Body of pancreas (tissue), 4 donors: ENCODE data around the gene RTP4. TPM values are rescaled to one million over a fixed set of nuclear protein-coding genes. Genes with fewer than 3 reads are reported as not detected.

Experiments
- ATAC-seq: fragments of 150-250 bp; one replicate; pipeline ENCODE4 v1.9.1; 2016
- DNase-seq, 4 donors: peaks; one replicate each; pipeline ENCODE4 v3.0.0-alpha.2; 2019
- H3K27ac ChIP-seq, 4 donors: fragments of 200-600 bp; sonication (generic); 1 replicate in 3 of 4; 2 replicates in 1 of 4; pipeline versions ENCODE4 v1.5.1 to v1.6.1; 2016 to 2019; ENCODE audit warnings: mild to moderate bottlenecking in 1 of 4, mixed read lengths in 1 of 4, moderate library complexity in 1 of 4
- H3K27me3 ChIP-seq, 2 donors: fragments of 200-600 bp; sonication (generic); one replicate each; pipeline ENCODE4 v1.6.0; 2016; ENCODE audit warnings: mild to moderate bottlenecking in 1 of 2
- H3K36me3 ChIP-seq, 2 donors: fragments of 200-600 bp; sonication (generic); replicated peaks in 1 of 2; 2 replicates each; pipeline ENCODE4 v1.5.1; 2016; ENCODE audit warnings: low read depth in 2 of 2; ENCODE audit not compliant: insufficient read depth in 1 of 2
- H3K4me1 ChIP-seq: fragments of 200-600 bp; sonication (generic); one replicate; pipeline ENCODE4 v1.6.0; 2016
- H3K4me3 ChIP-seq, 2 donors: fragments of 200-600 bp; sonication (generic); 1 replicate in 1 of 2; 2 replicates in 1 of 2; pipeline ENCODE4 v1.5.1; 2016 to 2019
- H3K9me3 ChIP-seq, 3 donors: fragments of 200-600 bp; sonication (generic); 1 replicate in 2 of 3; 2 replicates in 1 of 3; pipeline ENCODE4 v1.5.1; 2016
- POLR2A ChIP-seq, 3 donors: fragments of 450-650 bp; IDR thresholded peaks; one replicate each; pipeline ENCODE4 v1.6.1; 2016; ENCODE audit warnings: antibody characterized with exemption in 3 of 3, mild to moderate bottlenecking in 2 of 3
- WGBS, 2 donors: methylation state at CpG; one replicate each; pipeline ENCODE4 v1.1.5; 2017; 5-methylcytosine and 5-hydroxymethylcytosine counted together
- intact Hi-C: fragments of 100-400 bp; cut with DNase I; formaldehyde crosslinking; loops from one replicate; pipeline ENCODE4 v1.15.1; 2023
- total RNA-seq, 2 donors: library from RNA; depleted of rRNA; stranded (reverse); fragments of >200 nt; gene quantifications; one replicate each; pipeline ENCODE4 v1.1.0, GENCODE V29; 2016
- TF ChIP-seq, protein P1 (sequence below), 7 experiments: fragments of 450-650 bp in 4 of 7; fragments of 200-600 bp in 3 of 7; sonication (generic) in 3 of 7; IDR thresholded peaks; one replicate each; pipeline ENCODE4 v1.5.1; 2016 to 2019; ENCODE audit warnings: antibody characterized with exemption in 7 of 7

The RTP4 gene
- total RNA-seq, 2 donors from 2014 or later = 2.0 to 3.6 TPM

DNA sequence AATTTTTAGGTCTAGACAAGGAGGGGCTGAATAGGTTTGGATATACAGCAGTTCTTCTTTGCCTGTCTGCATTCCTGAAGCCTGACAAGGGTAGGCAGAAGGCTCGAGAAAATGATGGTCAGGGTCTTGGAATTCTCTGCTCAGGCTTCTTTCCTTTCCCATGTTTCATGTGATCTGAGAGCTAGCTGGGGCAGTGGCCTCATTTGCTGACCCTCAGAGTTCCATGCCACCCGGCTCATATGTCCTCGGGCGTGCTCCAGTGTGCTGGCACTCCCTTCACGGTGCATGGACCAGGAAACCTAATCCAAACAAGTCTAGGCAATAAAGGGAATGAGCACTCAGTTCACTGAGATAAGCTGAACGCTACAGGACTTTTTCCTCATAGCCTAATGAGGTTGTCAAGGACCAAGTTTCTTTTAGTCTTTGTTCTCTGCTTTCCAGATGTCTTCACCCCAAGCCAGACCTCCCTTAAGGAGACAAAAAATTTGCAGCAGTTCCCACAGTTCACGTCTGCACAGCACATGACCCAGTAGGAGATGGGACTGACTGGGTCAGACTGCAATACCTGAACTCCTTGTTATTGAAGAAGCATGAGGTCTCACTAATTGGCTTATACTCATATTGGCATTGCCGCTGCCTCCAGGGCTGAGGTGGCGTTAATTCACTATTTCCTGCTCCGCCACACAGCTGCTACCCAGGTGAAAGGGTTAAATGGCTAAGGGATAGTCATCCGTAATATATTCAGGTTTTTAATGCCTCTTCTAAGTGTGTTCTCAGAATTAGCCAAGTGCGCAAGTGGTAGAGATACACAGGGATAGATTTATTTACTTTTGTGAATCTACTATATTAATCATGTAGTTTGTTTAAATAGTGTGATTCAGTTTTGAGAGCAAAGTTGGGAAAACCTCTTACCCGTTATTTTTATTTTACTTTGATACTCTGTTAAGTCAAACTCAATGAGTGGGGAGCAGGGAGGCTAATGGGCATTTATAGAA, 15.3 kb upstream of the RTP4 start:
- Histone ChIP-seq H3K9me3 (no peaks in the 10 kb centered on the region), H3K4me1 (no peaks in the 10 kb centered on the region), H3K4me3 (no peak overlapping the region), H3K27me3 (no peaks in the 10 kb centered on the region), H3K36me3 (no peaks in the 10 kb centered on the region), H3K27ac (no peak overlapping the region)
- DNase-seq (no peak), ATAC-seq (no peak)
- 56 to 60% methylated on average over 13 of the region's 13 CpGs for WGBS, 2 donors
- intact Hi-C loops = no loop called here
- TF ChIP-seq POLR2A (IDR thresholded peaks at IDR 0.05) = no peak
- TF ChIP-seq, protein P1, sequence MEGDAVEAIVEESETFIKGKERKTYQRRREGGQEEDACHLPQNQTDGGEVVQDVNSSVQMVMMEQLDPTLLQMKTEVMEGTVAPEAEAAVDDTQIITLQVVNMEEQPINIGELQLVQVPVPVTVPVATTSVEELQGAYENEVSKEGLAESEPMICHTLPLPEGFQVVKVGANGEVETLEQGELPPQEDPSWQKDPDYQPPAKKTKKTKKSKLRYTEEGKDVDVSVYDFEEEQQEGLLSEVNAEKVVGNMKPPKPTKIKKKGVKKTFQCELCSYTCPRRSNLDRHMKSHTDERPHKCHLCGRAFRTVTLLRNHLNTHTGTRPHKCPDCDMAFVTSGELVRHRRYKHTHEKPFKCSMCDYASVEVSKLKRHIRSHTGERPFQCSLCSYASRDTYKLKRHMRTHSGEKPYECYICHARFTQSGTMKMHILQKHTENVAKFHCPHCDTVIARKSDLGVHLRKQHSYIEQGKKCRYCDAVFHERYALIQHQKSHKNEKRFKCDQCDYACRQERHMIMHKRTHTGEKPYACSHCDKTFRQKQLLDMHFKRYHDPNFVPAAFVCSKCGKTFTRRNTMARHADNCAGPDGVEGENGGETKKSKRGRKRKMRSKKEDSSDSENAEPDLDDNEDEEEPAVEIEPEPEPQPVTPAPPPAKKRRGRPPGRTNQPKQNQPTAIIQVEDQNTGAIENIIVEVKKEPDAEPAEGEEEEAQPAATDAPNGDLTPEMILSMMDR (IDR thresholded peaks at IDR 0.05) = no peak

- Histone ChIP-seq H3K4me3 (no peak overlapping the region), H3K4me1 (no peaks in the 10 kb centered on the region), H3K36me3 (no peaks in the 10 kb centered on the region), H3K27ac (no peak overlapping the region), H3K27me3 (no peaks in the 10 kb centered on the region), H3K9me3 (no peaks in the 10 kb centered on the region)
- ATAC-seq = no peak
- TF ChIP-seq POLR2A (IDR thresholded peaks at IDR 0.05) = no peak
- WGBS, 2 donors = 63 to 72% methylated on average over 1 of the region's 1 CpG
- no peak for DNase-seq
- intact Hi-C loops = no loop called here
Measured at GRCh38 chr3:187358068-187358467, 10.1 kb upstream of the RTP4 start.

DNA sequence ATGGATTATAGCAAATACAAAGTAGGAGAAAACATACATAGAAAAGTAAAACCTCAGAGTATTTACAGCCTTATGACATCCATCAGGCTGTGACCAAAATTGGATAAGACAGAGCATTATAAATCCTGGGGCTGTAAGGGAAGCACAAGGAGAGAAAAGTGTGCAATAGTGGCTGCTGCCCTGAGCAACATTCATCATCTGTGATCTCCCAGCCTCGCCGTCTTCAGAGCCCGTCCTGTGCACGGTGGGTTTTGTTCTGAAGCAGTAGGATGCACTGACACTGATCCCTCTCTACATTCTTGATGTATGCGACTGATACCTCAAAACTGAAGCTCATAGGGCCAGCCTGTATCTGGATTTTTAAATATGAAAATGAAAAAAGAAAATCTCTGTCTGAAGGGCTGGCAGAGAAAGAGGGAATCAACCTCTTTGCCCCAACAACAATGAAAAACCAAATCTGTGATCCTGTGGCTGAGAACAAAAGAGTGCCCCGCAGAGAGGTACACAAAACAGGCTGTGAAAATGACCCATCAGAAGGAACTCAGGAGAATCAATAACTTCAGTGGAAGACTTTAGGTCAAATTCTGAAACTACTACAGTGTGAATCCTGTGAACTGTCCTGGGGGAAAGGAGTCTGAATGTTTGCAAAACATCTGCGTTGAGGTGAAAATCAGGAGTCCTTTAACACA, 8.2 kb upstream of the RTP4 start:
- H3K4me3 ChIP-seq = no peak overlapping the region
- no peak for TF ChIP-seq POLR2A (IDR thresholded peaks at IDR 0.05)
- TF ChIP-seq, protein P1 (IDR thresholded peaks at IDR 0.05) = no peak
- WGBS, 2 donors = 34 to 40% methylated on average over 7 of the region's 7 CpGs
- no peak for DNase-seq
- H3K4me1 ChIP-seq = no peaks in the 10 kb centered on the region
- no peaks in the 10 kb centered on the region for H3K27me3 ChIP-seq
- ATAC-seq = no peak
- H3K27ac ChIP-seq = no peak overlapping the region
- intact Hi-C loops = no loop called here
- no peaks in the 10 kb centered on the region for H3K9me3 ChIP-seq
- H3K36me3 ChIP-seq = no peaks in the 10 kb centered on the region

GRCh38 chr3:187360596-187360995, 7.6 kb upstream of the RTP4 start:
- ATAC-seq (no peak), DNase-seq (no peak)
- no peaks in the 10 kb centered on the region for H3K9me3 ChIP-seq
- H3K36me3 ChIP-seq = no peaks in the 10 kb centered on the region
- H3K27me3 ChIP-seq = no peaks in the 10 kb centered on the region
- 30 to 57% methylated on average over 3 of the region's 3 CpGs for WGBS, 2 donors
- H3K4me1 ChIP-seq = no peaks in the 10 kb centered on the region
- TF ChIP-seq, protein P1 (IDR thresholded peaks at IDR 0.05) = no peak
- TF ChIP-seq POLR2A (IDR thresholded peaks at IDR 0.05) = no peak
- H3K4me3 ChIP-seq = no peak overlapping the region
- no peak overlapping the region for H3K27ac ChIP-seq
- intact Hi-C loops = no loop called here

GRCh38 chr3:187361835-187362234, 6.3 kb upstream of the RTP4 start:
- no peaks in the 10 kb centered on the region for H3K27me3 ChIP-seq
- no peaks in the 10 kb centered on the region for H3K4me1 ChIP-seq
- no peak overlapping the region for H3K4me3 ChIP-seq
- DNase-seq (no peak), ATAC-seq (no peak)
- WGBS, 2 donors = 18 to 39% methylated on average over 2 of the region's 2 CpGs
- no peak overlapping the region for H3K27ac ChIP-seq
- no peak for TF ChIP-seq POLR2A (IDR thresholded peaks at IDR 0.05)
- TF ChIP-seq, protein P1 (IDR thresholded peaks at IDR 0.05) = no peak
- intact Hi-C loops = no loop called here
- no peaks in the 10 kb centered on the region for H3K36me3 ChIP-seq
- no peaks in the 10 kb centered on the region for H3K9me3 ChIP-seq
